Measurements from ENCODE around the gene SLC38A2. TPM values are rescaled to one million over a fixed set of nuclear protein-coding genes. Genes with fewer than 3 reads are reported as not detected.
A peak's percentile ranks its signal among the peaks of the same experiment; 100 is the strongest.

The SLC38A2 gene
- total RNA-seq, 1 donor from 2014 or later: 348 TPM

DNA sequence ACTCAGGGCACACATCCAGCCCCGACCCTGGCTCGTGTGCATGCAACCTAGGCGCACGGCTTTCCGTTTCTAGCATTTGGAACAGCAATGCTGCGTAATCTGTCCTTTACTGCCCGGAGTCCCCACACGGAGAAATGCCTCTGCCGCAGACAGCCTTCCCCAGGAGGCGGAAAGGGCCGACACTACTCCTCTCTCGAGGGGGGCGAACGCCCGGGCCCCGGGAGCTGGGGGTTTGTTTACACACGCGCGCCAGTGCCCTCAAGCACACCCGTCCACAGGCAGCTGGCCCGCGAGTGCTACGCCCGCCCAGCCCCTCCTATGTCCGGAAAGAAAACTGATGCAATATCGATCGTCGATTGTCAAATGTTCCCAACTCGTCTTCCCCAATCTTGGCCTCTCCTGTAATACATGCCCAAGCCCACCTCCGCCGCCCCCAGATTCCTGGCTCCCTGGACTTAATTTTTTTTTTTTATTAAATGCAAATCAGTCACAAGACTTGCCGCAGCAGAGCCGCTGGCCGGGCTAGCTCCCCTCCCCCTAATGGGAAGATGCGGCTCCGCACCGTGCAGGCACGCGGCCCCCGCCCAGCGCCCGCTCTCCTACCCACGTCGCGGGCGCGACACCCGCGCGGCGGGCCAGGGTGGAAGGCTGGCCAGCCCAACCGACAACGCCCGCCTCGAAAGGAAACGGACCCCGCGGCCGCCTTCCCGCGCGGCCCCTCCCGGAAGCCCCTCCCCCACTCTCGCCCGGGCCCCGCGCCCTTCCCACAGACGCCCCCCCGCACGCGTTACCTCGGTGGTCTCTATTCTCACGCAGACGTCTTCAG lies 642 bp downstream of the SLC38A2 start:
- Histone ChIP-seq H3K4me1 (peaks cover 37% of the 10 kb centered on the region), H3K9me3 (ENCODE audit: low read depth) (no peaks in the 10 kb centered on the region), H3K4me3 (peak overlapping the region; percentile 76), H3K36me3 (peaks cover 34% of the 10 kb centered on the region), H4K20me1 (ENCODE audit: low read depth) (peaks cover 42% of the 10 kb centered on the region), H3K27me3 (peaks cover 9% of the 10 kb centered on the region), H3K79me2 (ENCODE audit: low read depth) (peaks cover 57% of the 10 kb centered on the region), H3K4me2 (peak overlapping the region; percentile 96), H3F3A (ENCODE audit: low read depth) (peaks cover 57% of the 10 kb centered on the region), H3K27ac (peak overlapping the region; percentile 90), H3K9ac (peak overlapping the region; percentile 67), H2AFZ (replicated peaks) (no peak overlapping the region)
- H3K27ac Mint-ChIP-seq: peak overlapping the region; percentile 98
- peak overlapping the region; percentile 96 for H3K4me3 Mint-ChIP-seq
- H3K9me3 Mint-ChIP-seq: no peaks in the 10 kb centered on the region
- H3K4me1 Mint-ChIP-seq: peaks cover 44% of the 10 kb centered on the region
- DNase-seq (ENCODE audit: low spot score): peak; percentile 67
- peaks cover 17% of the 10 kb centered on the region for H3K27me3 Mint-ChIP-seq (ENCODE audit: insufficient read depth, low read depth)
- no peak for TF ChIP-seq EZH2phosphoT487 (IDR thresholded peaks at IDR 0.05)
- TF ChIP-seq, protein P1, sequence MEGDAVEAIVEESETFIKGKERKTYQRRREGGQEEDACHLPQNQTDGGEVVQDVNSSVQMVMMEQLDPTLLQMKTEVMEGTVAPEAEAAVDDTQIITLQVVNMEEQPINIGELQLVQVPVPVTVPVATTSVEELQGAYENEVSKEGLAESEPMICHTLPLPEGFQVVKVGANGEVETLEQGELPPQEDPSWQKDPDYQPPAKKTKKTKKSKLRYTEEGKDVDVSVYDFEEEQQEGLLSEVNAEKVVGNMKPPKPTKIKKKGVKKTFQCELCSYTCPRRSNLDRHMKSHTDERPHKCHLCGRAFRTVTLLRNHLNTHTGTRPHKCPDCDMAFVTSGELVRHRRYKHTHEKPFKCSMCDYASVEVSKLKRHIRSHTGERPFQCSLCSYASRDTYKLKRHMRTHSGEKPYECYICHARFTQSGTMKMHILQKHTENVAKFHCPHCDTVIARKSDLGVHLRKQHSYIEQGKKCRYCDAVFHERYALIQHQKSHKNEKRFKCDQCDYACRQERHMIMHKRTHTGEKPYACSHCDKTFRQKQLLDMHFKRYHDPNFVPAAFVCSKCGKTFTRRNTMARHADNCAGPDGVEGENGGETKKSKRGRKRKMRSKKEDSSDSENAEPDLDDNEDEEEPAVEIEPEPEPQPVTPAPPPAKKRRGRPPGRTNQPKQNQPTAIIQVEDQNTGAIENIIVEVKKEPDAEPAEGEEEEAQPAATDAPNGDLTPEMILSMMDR (IDR thresholded peaks at IDR 0.05): no peak
- no peak for TF ChIP-seq EZH2 (IDR thresholded peaks at IDR 0.05)
- peaks cover 21% of the 10 kb centered on the region for H3K36me3 Mint-ChIP-seq

DNA sequence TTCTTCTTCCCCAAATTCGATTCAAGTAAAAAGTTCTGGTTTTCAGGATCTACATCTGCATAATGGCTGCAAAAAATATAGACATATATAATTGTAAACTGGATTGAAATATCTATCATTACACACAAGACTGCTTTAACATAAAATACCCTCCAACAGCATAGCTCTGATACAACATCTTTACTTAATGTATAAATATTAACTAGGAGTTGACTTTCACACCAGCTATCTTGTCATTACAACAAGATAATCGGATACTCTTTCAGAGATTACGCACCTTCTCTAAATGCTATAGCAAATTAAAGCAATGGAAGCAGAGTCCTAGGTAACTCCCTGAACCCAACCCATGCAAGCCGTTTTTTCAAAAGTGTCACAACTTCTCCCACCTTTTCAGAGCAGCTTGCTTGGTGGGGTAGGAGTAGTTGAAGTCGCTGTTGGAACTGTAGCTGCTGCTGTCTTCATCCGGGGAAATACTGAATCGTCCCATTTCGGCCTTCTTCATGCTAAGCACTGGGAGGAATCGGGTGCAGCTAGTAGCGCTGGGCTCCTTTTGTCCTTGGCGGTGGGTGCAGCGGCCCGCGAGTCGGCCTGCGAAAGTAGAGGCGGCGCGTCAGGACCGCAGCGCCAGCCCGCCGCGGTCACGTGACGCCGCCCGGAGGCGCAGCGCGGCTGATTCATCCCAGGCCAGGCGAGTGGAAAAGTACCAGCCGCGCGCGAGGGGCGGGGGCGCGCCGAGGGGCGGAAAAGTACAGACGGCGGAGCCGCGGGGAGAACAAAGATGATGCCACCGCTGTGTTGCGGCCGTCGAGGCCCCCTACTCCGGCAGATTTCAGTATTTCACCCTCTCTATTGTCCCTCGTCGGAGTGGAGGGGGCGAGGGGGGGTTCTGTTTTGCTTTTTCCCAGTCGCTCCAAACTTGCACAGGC lies 1.5 kb downstream of the SLC38A2 start:
- peaks cover 25% of the 10 kb centered on the region for H3K36me3 Mint-ChIP-seq
- H3K9me3 Mint-ChIP-seq: no peaks in the 10 kb centered on the region
- peak overlapping the region; percentile 96 for H3K4me2 ChIP-seq
- H3K4me3 Mint-ChIP-seq: peak overlapping the region; percentile 96
- H3K36me3 ChIP-seq: peaks cover 41% of the 10 kb centered on the region
- H3K27me3 ChIP-seq: peaks cover 9% of the 10 kb centered on the region
- peak; percentile 96 for DNase-seq (ENCODE audit: low spot score)
- H3K9me3 ChIP-seq (ENCODE audit: low read depth): no peaks in the 10 kb centered on the region
- peak overlapping the region; percentile 98 for H3K27ac Mint-ChIP-seq
- H2AFZ ChIP-seq (replicated peaks): no peak overlapping the region
- TF ChIP-seq, protein P1 (IDR thresholded peaks at IDR 0.05): peak; percentile 32
- no peak for TF ChIP-seq EZH2phosphoT487 (IDR thresholded peaks at IDR 0.05)
- H3F3A ChIP-seq (ENCODE audit: low read depth): peaks cover 65% of the 10 kb centered on the region
- peak overlapping the region; percentile 67 for H3K9ac ChIP-seq
- peaks cover 51% of the 10 kb centered on the region for H4K20me1 ChIP-seq (ENCODE audit: low read depth)
- peaks cover 65% of the 10 kb centered on the region for H3K79me2 ChIP-seq (ENCODE audit: low read depth)
- peak overlapping the region; percentile 90 for H3K27ac ChIP-seq
- peaks cover 16% of the 10 kb centered on the region for H3K27me3 Mint-ChIP-seq (ENCODE audit: insufficient read depth, low read depth)
- H3K4me1 ChIP-seq: peaks cover 37% of the 10 kb centered on the region
- peak overlapping the region; percentile 76 for H3K4me3 ChIP-seq
- peaks cover 44% of the 10 kb centered on the region for H3K4me1 Mint-ChIP-seq

DNA sequence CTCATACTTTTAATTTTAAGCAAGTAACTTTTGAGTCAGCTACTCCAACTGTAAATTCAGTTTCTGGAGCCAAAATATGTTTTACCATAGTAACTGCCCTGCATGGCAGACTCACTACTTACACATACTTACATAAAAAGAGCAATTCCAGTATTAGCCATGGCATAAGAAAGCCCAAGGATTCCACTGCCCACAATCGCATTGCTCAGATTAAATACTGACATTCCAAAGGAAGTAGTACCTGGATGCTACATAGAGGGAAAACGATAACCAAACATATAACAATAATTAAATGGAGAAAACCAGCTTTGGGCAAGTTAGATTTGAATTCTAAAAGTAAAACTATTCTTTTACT lies 2.2 kb downstream of the SLC38A2 start:
- peaks cover 37% of the 10 kb centered on the region for H3K4me1 ChIP-seq
- peak overlapping the region; percentile 76 for H3K4me3 ChIP-seq
- peak overlapping the region; percentile 43 for H3K9ac ChIP-seq
- Mint-ChIP-seq H3K4me1 (peaks cover 44% of the 10 kb centered on the region), H3K36me3 (peaks cover 28% of the 10 kb centered on the region), H3K27ac (no peak overlapping the region), H3K4me3 (peak overlapping the region; percentile 96), H3K9me3 (no peaks in the 10 kb centered on the region), H3K27me3 (ENCODE audit: insufficient read depth, low read depth) (peaks cover 16% of the 10 kb centered on the region)
- peaks cover 9% of the 10 kb centered on the region for H3K27me3 ChIP-seq
- H2AFZ ChIP-seq (replicated peaks): no peak overlapping the region
- H3F3A ChIP-seq (ENCODE audit: low read depth): peaks cover 72% of the 10 kb centered on the region
- no peak for TF ChIP-seq EZH2 (IDR thresholded peaks at IDR 0.05)
- TF ChIP-seq, protein P1 (IDR thresholded peaks at IDR 0.05): no peak
- TF ChIP-seq EZH2phosphoT487 (IDR thresholded peaks at IDR 0.05): no peak
- peaks cover 72% of the 10 kb centered on the region for H3K79me2 ChIP-seq (ENCODE audit: low read depth)
- H3K36me3 ChIP-seq: peaks cover 48% of the 10 kb centered on the region
- H3K4me2 ChIP-seq: peak overlapping the region; percentile 96
- no peak overlapping the region for H3K27ac ChIP-seq
- peaks cover 58% of the 10 kb centered on the region for H4K20me1 ChIP-seq (ENCODE audit: low read depth)
- no peak for DNase-seq (ENCODE audit: low spot score)
- no peaks in the 10 kb centered on the region for H3K9me3 ChIP-seq (ENCODE audit: low read depth)

All from neural progenitor cell (in vitro differentiated cells).